Transverse colon (tissue), 3 donors: ENCODE results near the gene FBXL16.

Experiments used
- POLR2A ChIP-seq: fragments of 450-650 bp; IDR thresholded peaks from one replicate; pipeline ENCODE4 v1.6.1; 2016; ENCODE audit warnings: antibody characterized with exemption, mild to moderate bottlenecking, moderate library complexity
- TF ChIP-seq, protein P1 (sequence below), 5 experiments: fragments of 200-600 bp in 3 of 5; fragments of 450-650 bp in 2 of 5; sonication (generic) in 3 of 5; IDR thresholded peaks; 1 replicate in 2 of 5; 2 replicates in 3 of 5; pipeline ENCODE4 v1.5.1; 2016 to 2017; ENCODE audit warnings: antibody characterized with exemption in 5 of 5, inconsistent platforms in 3 of 5, mild to moderate bottlenecking in 2 of 5, moderate library complexity in 1 of 5

DNA sequence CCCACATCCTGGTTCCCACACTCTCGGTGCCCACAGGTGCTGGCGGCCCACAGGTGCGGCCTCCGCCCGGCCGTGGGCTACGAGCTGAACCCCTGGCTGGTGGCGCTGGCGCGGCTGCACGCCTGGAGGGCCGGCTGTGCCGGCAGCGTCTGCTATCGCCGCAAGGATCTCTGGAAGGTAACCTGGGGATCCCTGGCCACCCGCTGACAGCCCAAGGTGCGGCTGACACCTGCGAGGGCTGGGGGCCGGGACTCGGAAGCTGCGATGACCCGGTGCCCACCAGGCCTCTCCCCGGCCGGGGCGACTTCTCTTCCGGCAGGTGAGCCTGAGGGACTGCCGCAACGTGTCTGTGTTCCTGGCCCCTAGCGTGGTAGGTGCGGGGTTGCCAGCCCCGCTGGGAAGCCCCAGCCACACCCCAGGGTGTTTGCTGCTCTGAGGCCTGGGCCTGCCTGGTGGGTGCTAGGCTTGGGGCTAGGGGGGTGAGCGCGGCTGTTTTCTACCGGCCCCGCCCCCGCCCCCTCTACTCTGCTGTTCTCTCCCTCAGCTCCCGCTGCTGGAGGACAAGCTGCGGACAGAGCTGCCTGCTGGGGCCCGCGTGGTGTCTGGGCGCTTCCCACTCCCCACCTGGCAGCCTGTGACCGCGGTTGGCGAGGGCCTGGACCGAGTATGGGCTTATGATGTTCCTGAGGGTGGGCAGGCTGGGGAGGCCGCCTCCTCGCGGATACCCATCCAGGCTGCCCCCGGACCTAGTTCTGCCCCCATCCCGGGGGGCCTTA, 16.4 kb upstream of the FBXL16 start:
- TF ChIP-seq, protein P1, sequence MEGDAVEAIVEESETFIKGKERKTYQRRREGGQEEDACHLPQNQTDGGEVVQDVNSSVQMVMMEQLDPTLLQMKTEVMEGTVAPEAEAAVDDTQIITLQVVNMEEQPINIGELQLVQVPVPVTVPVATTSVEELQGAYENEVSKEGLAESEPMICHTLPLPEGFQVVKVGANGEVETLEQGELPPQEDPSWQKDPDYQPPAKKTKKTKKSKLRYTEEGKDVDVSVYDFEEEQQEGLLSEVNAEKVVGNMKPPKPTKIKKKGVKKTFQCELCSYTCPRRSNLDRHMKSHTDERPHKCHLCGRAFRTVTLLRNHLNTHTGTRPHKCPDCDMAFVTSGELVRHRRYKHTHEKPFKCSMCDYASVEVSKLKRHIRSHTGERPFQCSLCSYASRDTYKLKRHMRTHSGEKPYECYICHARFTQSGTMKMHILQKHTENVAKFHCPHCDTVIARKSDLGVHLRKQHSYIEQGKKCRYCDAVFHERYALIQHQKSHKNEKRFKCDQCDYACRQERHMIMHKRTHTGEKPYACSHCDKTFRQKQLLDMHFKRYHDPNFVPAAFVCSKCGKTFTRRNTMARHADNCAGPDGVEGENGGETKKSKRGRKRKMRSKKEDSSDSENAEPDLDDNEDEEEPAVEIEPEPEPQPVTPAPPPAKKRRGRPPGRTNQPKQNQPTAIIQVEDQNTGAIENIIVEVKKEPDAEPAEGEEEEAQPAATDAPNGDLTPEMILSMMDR (IDR thresholded peaks at IDR 0.05) = no peak
- TF ChIP-seq POLR2A = no peak
